ENCODE measurements around the gene KRT36.

DNA sequence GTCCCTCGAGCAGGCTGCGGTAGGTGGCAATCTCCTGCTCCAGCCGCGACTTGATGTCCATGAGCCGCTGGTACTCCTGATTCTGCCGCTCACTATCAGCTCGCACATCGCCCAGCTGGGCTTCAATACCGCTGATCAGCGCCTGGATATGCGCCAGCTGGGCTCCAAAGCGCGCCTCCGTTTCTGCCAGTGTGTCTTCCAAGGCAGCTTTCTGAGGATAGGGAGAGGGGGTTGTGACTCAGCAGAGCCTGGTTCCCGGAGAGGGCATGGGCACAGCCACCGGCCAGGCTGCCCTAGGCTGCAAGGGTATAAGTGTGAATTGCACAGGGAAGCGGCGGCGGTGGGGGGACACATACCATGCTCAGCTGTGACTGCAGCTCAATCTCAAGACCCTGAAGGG is 34.1 kb upstream of the KRT36 start:
- TF ChIP-seq, protein P1, sequence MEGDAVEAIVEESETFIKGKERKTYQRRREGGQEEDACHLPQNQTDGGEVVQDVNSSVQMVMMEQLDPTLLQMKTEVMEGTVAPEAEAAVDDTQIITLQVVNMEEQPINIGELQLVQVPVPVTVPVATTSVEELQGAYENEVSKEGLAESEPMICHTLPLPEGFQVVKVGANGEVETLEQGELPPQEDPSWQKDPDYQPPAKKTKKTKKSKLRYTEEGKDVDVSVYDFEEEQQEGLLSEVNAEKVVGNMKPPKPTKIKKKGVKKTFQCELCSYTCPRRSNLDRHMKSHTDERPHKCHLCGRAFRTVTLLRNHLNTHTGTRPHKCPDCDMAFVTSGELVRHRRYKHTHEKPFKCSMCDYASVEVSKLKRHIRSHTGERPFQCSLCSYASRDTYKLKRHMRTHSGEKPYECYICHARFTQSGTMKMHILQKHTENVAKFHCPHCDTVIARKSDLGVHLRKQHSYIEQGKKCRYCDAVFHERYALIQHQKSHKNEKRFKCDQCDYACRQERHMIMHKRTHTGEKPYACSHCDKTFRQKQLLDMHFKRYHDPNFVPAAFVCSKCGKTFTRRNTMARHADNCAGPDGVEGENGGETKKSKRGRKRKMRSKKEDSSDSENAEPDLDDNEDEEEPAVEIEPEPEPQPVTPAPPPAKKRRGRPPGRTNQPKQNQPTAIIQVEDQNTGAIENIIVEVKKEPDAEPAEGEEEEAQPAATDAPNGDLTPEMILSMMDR (conservative IDR thresholded peaks at IDR 0.05): no peak
- no peak for TF ChIP-seq ZFX (IDR thresholded peaks at IDR 0.05)
